Trophoblast cell (in vitro differentiated cells and primary cell): Measurements from ENCODE around the gene GPSM1.

Experiments
- DNase-seq, 2 donors: peaks; one replicate each; pipeline ENCODE4 v3.0.0-alpha.2; 2016
- H2AFZ ChIP-seq: 2 replicates; pipeline ENCODE4 v1.6.1; 2013; ENCODE audit warnings: low read length, moderate library complexity, mild to moderate bottlenecking; ENCODE audit not compliant: insufficient read depth, poor library complexity
- H2AK5ac ChIP-seq: 2 replicates; pipeline ENCODE4 v1.6.1; 2013; ENCODE audit warnings: mild to moderate bottlenecking, low read length
- H2BK120ac ChIP-seq: 2 replicates; pipeline ENCODE4 v1.6.1; 2013; ENCODE audit warnings: low read length, mild to moderate bottlenecking, moderate library complexity; ENCODE audit not compliant: insufficient read depth, poor library complexity
- H2BK12ac ChIP-seq: 2 replicates; pipeline ENCODE4 v1.6.1; 2013; ENCODE audit warnings: mild to moderate bottlenecking, low read length, moderate library complexity
- H2BK5ac ChIP-seq: 2 replicates; pipeline ENCODE4 v1.6.1; 2013; ENCODE audit warnings: low read length, low read depth, moderate library complexity, mild to moderate bottlenecking; ENCODE audit not compliant: poor library complexity
- H3K14ac ChIP-seq: 2 replicates; pipeline ENCODE4 v1.6.1; 2013; ENCODE audit warnings: mild to moderate bottlenecking, low read length
- H3K18ac ChIP-seq: 2 replicates; pipeline ENCODE4 v1.6.1; 2013; ENCODE audit warnings: mild to moderate bottlenecking, low read length
- H3K23ac ChIP-seq: 2 replicates; pipeline ENCODE4 v1.6.1; 2013; ENCODE audit warnings: low read length
- H3K27ac ChIP-seq: 2 replicates; pipeline ENCODE4 v1.5.1; 2013; ENCODE audit warnings: low read depth, mild to moderate bottlenecking, inconsistent platforms, low read length, moderate library complexity
- H3K27me3 ChIP-seq: 2 replicates; pipeline ENCODE4 v1.6.1; 2013; ENCODE audit warnings: inconsistent platforms, mild to moderate bottlenecking, low read length, moderate library complexity; ENCODE audit not compliant: insufficient read depth
- H3K36me3 ChIP-seq, 2 experiments: 1 replicate in 1 of 2; 2 replicates in 1 of 2; pipeline ENCODE4 v1.6.1; 2013; ENCODE audit warnings: low read length in 2 of 2, mild to moderate bottlenecking in 2 of 2, moderate library complexity in 1 of 2; ENCODE audit not compliant: insufficient read depth in 2 of 2, control insufficient read depth in 1 of 2
- H3K4ac ChIP-seq: 2 replicates; pipeline ENCODE4 v1.6.1; 2013; ENCODE audit warnings: low read depth, mild to moderate bottlenecking, low read length, moderate library complexity
- H3K4me1 ChIP-seq, 2 experiments: 1 replicate in 1 of 2; 2 replicates in 1 of 2; pipeline ENCODE4 v1.6.1; 2013; ENCODE audit warnings: low read length in 2 of 2, mild to moderate bottlenecking in 2 of 2, moderate library complexity in 1 of 2; ENCODE audit not compliant: insufficient read depth in 2 of 2, control insufficient read depth in 1 of 2
- H3K4me2 ChIP-seq: 2 replicates; pipeline ENCODE4 v1.6.1; 2013; ENCODE audit warnings: inconsistent platforms, mild to moderate bottlenecking, low read length, moderate library complexity
- H3K4me3 ChIP-seq: 2 replicates; pipeline ENCODE4 v1.5.1; 2013; ENCODE audit warnings: mild to moderate bottlenecking, low read depth, low read length, inconsistent platforms
- H3K79me1 ChIP-seq: one replicate; pipeline ENCODE4 v1.6.1; 2013; ENCODE audit warnings: low read length
- H3K79me2 ChIP-seq: 2 replicates; pipeline ENCODE4 v1.6.1; 2013; ENCODE audit warnings: low read length, mild to moderate bottlenecking; ENCODE audit not compliant: control insufficient read depth, insufficient read depth, poor library complexity
- H3K9ac ChIP-seq: 2 replicates; pipeline ENCODE4 v1.6.1; 2013; ENCODE audit warnings: mild to moderate bottlenecking, low read length
- H3K9me3 ChIP-seq: 2 replicates; pipeline ENCODE4 v1.6.1; 2013; ENCODE audit warnings: low read depth, mild to moderate bottlenecking, control low read depth, inconsistent platforms, low read length; ENCODE audit not compliant: insufficient read depth
- H4K12ac ChIP-seq: 2 replicates; pipeline ENCODE4 v1.6.1; 2013; ENCODE audit warnings: low read depth, mild to moderate bottlenecking, low read length, moderate library complexity
- H4K8ac ChIP-seq: 2 replicates; pipeline ENCODE4 v1.6.1; 2013; ENCODE audit warnings: low read depth, mild to moderate bottlenecking, low read length, moderate library complexity
- H4K91ac ChIP-seq: one replicate; pipeline ENCODE4 v1.6.1; 2013; ENCODE audit warnings: low read depth, mild to moderate bottlenecking, low read length, moderate library complexity
- WGBS: extraction: QIAGEN DNeasy Blood & Tissue Kit; methylation state at CpG from one replicate; pipeline ENCODE4 v1.1.7; 2013; ENCODE audit warnings: missing lambda C conversion rate; ENCODE audit not compliant: insufficient read length, insufficient coverage; ENCODE audit errors: extremely low coverage; 5-methylcytosine and 5-hydroxymethylcytosine counted together

GPSM1 gene

GRCh38 chr9:136386018-136386417 is 58.7 kb downstream of the GPSM1 start:
- WGBS: no CpG with 5 or more reads among the region's 13 CpGs
- DNase-seq: no peak
- no peaks in the 10 kb centered on the region for H3K79me1 ChIP-seq
- H2AK5ac ChIP-seq: no peak overlapping the region
- H3K14ac ChIP-seq: no peak overlapping the region
- H3K4me2 ChIP-seq: no peak overlapping the region
- no peak overlapping the region for H3K18ac ChIP-seq
- no peak overlapping the region for H3K23ac ChIP-seq
- no peak overlapping the region for H3K4ac ChIP-seq
- no peak overlapping the region for H3K27ac ChIP-seq
- peaks cover 64 to 79% of the 10 kb centered on the region in 2 experiments for H3K36me3 ChIP-seq
- H3K27me3 ChIP-seq: no peaks in the 10 kb centered on the region
- no peaks in the 10 kb centered on the region for H3K79me2 ChIP-seq
- no peaks in the 10 kb centered on the region for H3K4me1 ChIP-seq
- no peak overlapping the region for H4K91ac ChIP-seq
- no peak overlapping the region for H2AFZ ChIP-seq
- H2BK5ac ChIP-seq: no peak overlapping the region
- no peak overlapping the region for H4K8ac ChIP-seq
- no peak overlapping the region for H2BK120ac ChIP-seq
- H2BK12ac ChIP-seq: no peak overlapping the region
- no peak overlapping the region for H3K9ac ChIP-seq
- H4K12ac ChIP-seq: no peak overlapping the region
- H3K4me3 ChIP-seq: no peak overlapping the region
- no peaks in the 10 kb centered on the region for H3K9me3 ChIP-seq

- Histone ChIP-seq H3K79me2 (no peaks in the 10 kb centered on the region), H2AK5ac (no peak overlapping the region), H3K4ac (no peak overlapping the region), H4K91ac (no peak overlapping the region), H2BK5ac (no peak overlapping the region), H4K12ac (no peak overlapping the region), H3K18ac (no peak overlapping the region), H3K27ac (no peak overlapping the region), H2BK12ac (no peak overlapping the region), H3K4me1 (no peaks in the 10 kb centered on the region), H3K27me3 (no peaks in the 10 kb centered on the region), H2BK120ac (no peak overlapping the region), H4K8ac (no peak overlapping the region), H3K9ac (no peak overlapping the region), H3K14ac (no peak overlapping the region), H3K79me1 (no peaks in the 10 kb centered on the region), H3K36me3 (peaks cover 60 to 76% of the 10 kb centered on the region in 2 experiments), H2AFZ (no peak overlapping the region), H3K9me3 (no peaks in the 10 kb centered on the region), H3K23ac (no peak overlapping the region), H3K4me2 (no peak overlapping the region), H3K4me3 (no peak overlapping the region)
- no peak for DNase-seq
- WGBS: no CpG with 5 or more reads among the region's 19 CpGs
Observed at GRCh38 chr9:136387217-136387616, 59.9 kb downstream of the GPSM1 start.

GRCh38 chr9:136389396-136389795 is 62.1 kb downstream of the GPSM1 start:
- H4K8ac ChIP-seq: no peak overlapping the region
- H3K23ac ChIP-seq: no peak overlapping the region
- H3K36me3 ChIP-seq: peaks cover 60 to 75% of the 10 kb centered on the region in 2 experiments
- H3K27me3 ChIP-seq: no peaks in the 10 kb centered on the region
- no peak overlapping the region for H2BK5ac ChIP-seq
- no peak overlapping the region for H2BK12ac ChIP-seq
- no peak overlapping the region for H3K27ac ChIP-seq
- H3K4ac ChIP-seq: no peak overlapping the region
- DNase-seq: no peak
- H2BK120ac ChIP-seq: no peak overlapping the region
- H3K4me2 ChIP-seq: no peak overlapping the region
- no peak overlapping the region for H3K18ac ChIP-seq
- no peaks in the 10 kb centered on the region for H3K79me2 ChIP-seq
- no peak overlapping the region for H2AFZ ChIP-seq
- H4K91ac ChIP-seq: no peak overlapping the region
- no CpG with 5 or more reads among the region's 14 CpGs for WGBS
- H3K9me3 ChIP-seq: no peaks in the 10 kb centered on the region
- H2AK5ac ChIP-seq: no peak overlapping the region
- no peaks in the 10 kb centered on the region for H3K4me1 ChIP-seq
- H3K4me3 ChIP-seq: no peak overlapping the region
- no peak overlapping the region for H3K9ac ChIP-seq
- no peak overlapping the region for H3K14ac ChIP-seq
- H4K12ac ChIP-seq: no peak overlapping the region
- no peaks in the 10 kb centered on the region for H3K79me1 ChIP-seq

GRCh38 chr9:136391737-136392537 is 64.6 kb downstream of the GPSM1 start:
- no CpG with 5 or more reads among the region's 28 CpGs for WGBS
- no peak overlapping the region for H3K4me2 ChIP-seq
- H2AK5ac ChIP-seq: no peak overlapping the region
- no peak overlapping the region for H4K12ac ChIP-seq
- H3K4me1 ChIP-seq: no peaks in the 10 kb centered on the region
- H3K18ac ChIP-seq: no peak overlapping the region
- no peaks in the 10 kb centered on the region for H3K79me2 ChIP-seq
- DNase-seq: no peak
- no peaks in the 10 kb centered on the region for H3K79me1 ChIP-seq
- H2BK120ac ChIP-seq: no peak overlapping the region
- H2AFZ ChIP-seq: no peak overlapping the region
- H3K27me3 ChIP-seq: no peaks in the 10 kb centered on the region
- H2BK12ac ChIP-seq: no peak overlapping the region
- H3K9ac ChIP-seq: no peak overlapping the region
- H3K23ac ChIP-seq: no peak overlapping the region
- no peak overlapping the region for H4K8ac ChIP-seq
- no peak overlapping the region for H3K14ac ChIP-seq
- no peaks in the 10 kb centered on the region for H3K9me3 ChIP-seq
- H3K27ac ChIP-seq: no peak overlapping the region
- no peak overlapping the region for H2BK5ac ChIP-seq
- H3K4me3 ChIP-seq: no peak overlapping the region
- no peak overlapping the region for H3K4ac ChIP-seq
- H4K91ac ChIP-seq: no peak overlapping the region
- H3K36me3 ChIP-seq: peaks cover 80 to 86% of the 10 kb centered on the region in 2 experiments
